HEK293T (cell line): ENCODE measurements around the gene LMAN2.
"Not testable (repeated sequence)": the region's sequence is repeated elsewhere in the genome, so short reads cannot be mapped to it uniquely, and the experiment has no call there.

Experiments
- CTCF ChIA-PET: fragments of 350-600 bp; formaldehyde crosslinking; extraction: SDS; loops from one replicate; lab custom pipeline; 2021; ENCODE audit warnings: antibody characterized with exemption, inconsistent platforms; lab: Yijun Ruan, JAX
- POLR2A ChIA-PET: fragments of 350-600 bp; formaldehyde crosslinking; extraction: SDS; loops from one replicate; lab custom pipeline; 2020; ENCODE audit warnings: antibody characterized with exemption, inconsistent platforms; lab: Yijun Ruan, JAX
- DNase-seq: peaks from one replicate; pipeline ENCODE4 v3.0.0; 2012; ENCODE audit warnings: mixed read lengths; ENCODE audit errors: extremely low spot score
- ARNT ChIP-seq: fragments of 450-650 bp; IDR thresholded peaks from 2 replicates; pipeline ENCODE4 v1.6.1; 2017; ENCODE audit warnings: mild to moderate bottlenecking
- BHLHE40 ChIP-seq: fragments of 450-650 bp; IDR thresholded peaks from 2 replicates; pipeline ENCODE4 v1.6.1; 2016; ENCODE audit warnings: mild to moderate bottlenecking, moderate library complexity, borderline replicate concordance
- CTBP1 ChIP-seq: fragments of 450-650 bp; IDR thresholded peaks from 2 replicates; pipeline ENCODE4 v1.6.1; 2016; ENCODE audit warnings: borderline replicate concordance
- ELF4 ChIP-seq: fragments of 450-650 bp; IDR thresholded peaks from 2 replicates; pipeline ENCODE4 v1.6.1; 2017; ENCODE audit warnings: antibody characterized with exemption
- FOXA1 ChIP-seq: fragments of 450-650 bp; IDR thresholded peaks from 2 replicates; pipeline ENCODE4 v1.6.1; 2016; ENCODE audit warnings: mild to moderate bottlenecking
- FOXK2 ChIP-seq: fragments of 450-650 bp; IDR thresholded peaks from 2 replicates; pipeline ENCODE4 v1.6.1; 2016; ENCODE audit warnings: mild to moderate bottlenecking
- FOXM1 ChIP-seq: fragments of 450-650 bp; IDR thresholded peaks from 2 replicates; pipeline ENCODE4 v1.6.1; 2017; ENCODE audit warnings: mild to moderate bottlenecking, borderline replicate concordance
- HDGF ChIP-seq: fragments of 450-650 bp; IDR thresholded peaks from 2 replicates; pipeline ENCODE4 v1.6.1; 2017; ENCODE audit warnings: antibody characterized with exemption, borderline replicate concordance
- L3MBTL2 ChIP-seq: fragments of 450-650 bp; conservative IDR thresholded peaks from 2 replicates; pipeline ENCODE4 v1.6.1; 2016; ENCODE audit warnings: mild to moderate bottlenecking
- LEF1 ChIP-seq: fragments of 450-650 bp; IDR thresholded peaks from 2 replicates; pipeline ENCODE4 v1.6.1; 2017; ENCODE audit warnings: mild to moderate bottlenecking, borderline replicate concordance
- NFRKB ChIP-seq: fragments of 450-650 bp; IDR thresholded peaks from 2 replicates; pipeline ENCODE4 v1.6.1; 2016; ENCODE audit warnings: mild to moderate bottlenecking, moderate library complexity
- SP1 ChIP-seq: fragments of 450-650 bp; IDR thresholded peaks from 2 replicates; pipeline ENCODE4 v1.6.1; 2017
- SUZ12 ChIP-seq: fragments of 450-650 bp; IDR thresholded peaks from 2 replicates; pipeline ENCODE4 v1.6.1; 2016; ENCODE audit warnings: mild to moderate bottlenecking
- TARDBP ChIP-seq: fragments of 450-650 bp; IDR thresholded peaks from 2 replicates; pipeline ENCODE4 v1.6.1; 2016
- ZNF384 ChIP-seq: fragments of 450-650 bp; IDR thresholded peaks from 2 replicates; pipeline ENCODE4 v1.6.1; 2016
- TF ChIP-seq, protein P1 (sequence below): fragments of 450-650 bp; IDR thresholded peaks from 2 replicates; pipeline ENCODE4 v1.6.1; 2016

Gene LMAN2

DNA sequence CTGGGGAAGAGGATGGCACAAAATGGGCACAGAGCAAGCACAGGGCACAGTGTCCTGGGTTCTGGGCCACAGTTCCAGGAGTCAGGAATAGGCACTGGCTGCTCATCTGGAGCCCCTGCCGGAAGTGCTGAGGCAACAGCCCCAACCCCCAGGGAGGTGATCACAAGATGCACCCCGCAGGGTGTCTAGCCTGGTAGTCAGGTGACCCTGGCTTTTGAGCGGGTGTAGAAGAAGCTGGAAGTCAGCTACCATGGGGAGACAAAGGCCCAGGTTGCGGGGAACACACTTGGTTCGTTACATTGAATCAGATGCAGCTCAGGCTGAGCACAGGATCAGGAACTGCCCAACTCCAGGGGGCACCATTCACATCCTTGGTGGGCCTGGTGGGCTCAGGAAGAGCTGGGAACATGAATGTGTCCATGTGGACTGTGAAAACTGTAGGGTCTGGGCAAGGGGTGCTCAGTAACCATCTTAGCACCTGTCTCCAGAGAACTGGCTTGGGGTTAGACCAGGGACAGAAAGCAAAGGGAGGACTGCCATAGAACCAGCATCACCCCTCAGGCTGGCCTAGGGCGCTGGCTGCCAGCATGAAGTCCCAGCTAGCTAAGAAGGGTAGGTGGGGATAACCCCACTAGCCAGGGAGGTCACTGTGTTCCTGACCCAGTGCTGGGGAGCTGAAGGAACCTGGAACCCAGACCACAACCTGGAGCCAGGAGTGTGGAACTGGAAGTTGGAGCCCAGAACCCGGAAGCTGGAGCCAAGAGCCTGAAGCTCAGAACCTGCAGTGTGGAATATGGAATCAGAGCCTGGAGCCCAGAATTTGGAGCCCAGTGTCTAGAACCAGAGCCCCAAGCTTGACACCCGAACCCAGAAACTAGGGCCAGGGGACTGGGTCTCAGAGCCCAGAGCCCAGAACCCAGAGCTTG is 26.6 kb upstream of the LMAN2 start:
- ChIA-PET POLR2A (interaction anchor here (0.9 to 1.9 kb wide), 9 partner anchors 12 to 77 kb away, joined by 3 to 8 read pairs (median 3); partner anchors contain the start of genes GRK6 and LMAN2), CTCF (interaction anchor here (1.3 to 3.0 kb wide), 4 partner anchors 8 to 26 kb away, joined by 4 to 23 read pairs (median 16); no protein-coding TSS in a partner anchor)
- no peak for DNase-seq
- TF ChIP-seq LEF1 (no peak), ZNF384 (no peak), TARDBP (no peak), FOXA1 (no peak), FOXK2 (no peak), L3MBTL2 (no peak), NFRKB (no peak), BHLHE40 (no peak), FOXM1 (no peak), ELF4 (no peak), CTBP1 (no peak)

DNA sequence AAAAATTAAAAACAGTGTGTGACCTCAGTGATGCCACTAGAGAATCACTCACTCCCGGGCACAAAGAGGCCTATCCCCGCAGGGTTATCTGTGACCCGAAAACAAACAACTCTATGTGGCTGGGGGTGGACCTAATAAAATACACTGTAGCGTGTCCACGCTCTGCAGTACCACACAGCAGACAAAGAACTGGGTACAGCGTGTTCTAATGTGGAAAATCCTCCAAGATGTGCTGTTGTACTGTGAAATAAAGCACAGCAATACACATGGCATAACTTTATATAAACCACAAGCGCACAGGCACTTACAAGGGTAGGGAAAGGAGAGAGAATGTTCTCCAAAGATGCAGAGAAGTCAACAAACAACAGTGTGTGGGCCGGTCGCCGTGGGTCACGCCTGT is 24.6 kb upstream of the LMAN2 start:
- TF ChIP-seq SUZ12: no peak
- TF ChIP-seq L3MBTL2: no peak
- TF ChIP-seq FOXA1: no peak
- TF ChIP-seq, protein P1, sequence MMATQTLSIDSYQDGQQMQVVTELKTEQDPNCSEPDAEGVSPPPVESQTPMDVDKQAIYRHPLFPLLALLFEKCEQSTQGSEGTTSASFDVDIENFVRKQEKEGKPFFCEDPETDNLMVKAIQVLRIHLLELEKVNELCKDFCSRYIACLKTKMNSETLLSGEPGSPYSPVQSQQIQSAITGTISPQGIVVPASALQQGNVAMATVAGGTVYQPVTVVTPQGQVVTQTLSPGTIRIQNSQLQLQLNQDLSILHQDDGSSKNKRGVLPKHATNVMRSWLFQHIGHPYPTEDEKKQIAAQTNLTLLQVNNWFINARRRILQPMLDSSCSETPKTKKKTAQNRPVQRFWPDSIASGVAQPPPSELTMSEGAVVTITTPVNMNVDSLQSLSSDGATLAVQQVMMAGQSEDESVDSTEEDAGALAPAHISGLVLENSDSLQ: no peak
- no peak for TF ChIP-seq NFRKB
- TF ChIP-seq ARNT: no peak
- TF ChIP-seq SP1: no peak
- TF ChIP-seq CTBP1: no peak
- TF ChIP-seq FOXM1: no peak
- no peak for TF ChIP-seq ELF4
- TF ChIP-seq ZNF384: no peak
- no peak for TF ChIP-seq BHLHE40
- CTCF ChIA-PET: no interaction called here
- POLR2A ChIA-PET: no interaction called here
- DNase-seq: no peak

DNA sequence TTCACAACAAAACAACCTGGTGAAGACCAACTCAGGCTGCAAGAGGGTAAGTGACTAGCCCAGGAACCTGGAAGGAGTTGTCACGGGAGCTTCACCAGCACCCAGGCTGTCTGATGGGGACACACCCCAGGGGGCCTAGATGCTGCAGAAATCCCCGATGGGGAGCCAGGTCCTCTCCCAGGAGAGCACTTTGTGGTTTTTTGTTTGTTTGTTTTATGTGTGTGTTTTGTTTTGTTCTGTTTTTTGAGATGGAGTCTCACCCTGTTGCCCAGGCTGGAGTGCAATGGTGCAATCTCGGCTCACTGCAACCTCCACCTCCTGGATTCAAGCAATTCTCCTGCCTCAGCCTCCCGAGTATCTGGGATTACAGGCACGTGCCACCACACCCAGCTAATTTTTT is 24.0 kb upstream of the LMAN2 start:
- DNase-seq, CTCF ChIA-PET: not testable (repeated sequence)
- POLR2A ChIA-PET: interaction anchor here (1.0 kb wide), 1 partner anchor 9 kb away, joined by 4 read pairs; no protein-coding TSS in a partner anchor

DNA sequence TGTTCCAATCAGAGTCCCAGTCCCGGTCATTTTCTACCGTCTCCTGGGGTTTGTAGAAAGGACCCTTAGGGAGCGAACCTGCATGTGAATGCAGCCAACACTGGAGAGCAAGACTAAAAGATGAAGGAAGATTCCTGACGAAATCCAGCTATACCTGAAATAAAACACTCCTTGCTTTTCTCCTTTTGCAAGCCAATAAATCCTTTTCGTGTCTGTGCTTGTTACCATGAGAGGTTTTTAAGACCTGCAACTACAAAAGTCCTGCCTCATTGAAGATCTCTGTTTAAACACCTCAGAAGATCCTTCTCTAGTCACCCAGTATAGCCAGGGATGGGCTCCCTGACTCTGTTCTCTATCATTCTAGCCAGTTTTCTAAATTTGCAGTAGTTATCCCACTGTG is 22.7 kb upstream of the LMAN2 start:
- TF ChIP-seq FOXM1 (no peak), CTBP1 (no peak), FOXK2 (no peak), L3MBTL2 (no peak), FOXA1 (no peak), SP1 (no peak), SUZ12 (no peak), BHLHE40 (no peak), TARDBP (no peak), ARNT (no peak), NFRKB (no peak), ZNF384 (no peak), LEF1 (no peak), HDGF (no peak)
- TF ChIP-seq, protein P1: no peak
- ChIA-PET CTCF (interaction anchor here (1.1 kb wide), 1 partner anchor 81 kb away, joined by 4 read pairs; no protein-coding TSS in a partner anchor), POLR2A (interaction anchor here (0.6 kb wide), 1 partner anchor 14 kb away, joined by 3 read pairs; no protein-coding TSS in a partner anchor)
- no peak for DNase-seq

DNA sequence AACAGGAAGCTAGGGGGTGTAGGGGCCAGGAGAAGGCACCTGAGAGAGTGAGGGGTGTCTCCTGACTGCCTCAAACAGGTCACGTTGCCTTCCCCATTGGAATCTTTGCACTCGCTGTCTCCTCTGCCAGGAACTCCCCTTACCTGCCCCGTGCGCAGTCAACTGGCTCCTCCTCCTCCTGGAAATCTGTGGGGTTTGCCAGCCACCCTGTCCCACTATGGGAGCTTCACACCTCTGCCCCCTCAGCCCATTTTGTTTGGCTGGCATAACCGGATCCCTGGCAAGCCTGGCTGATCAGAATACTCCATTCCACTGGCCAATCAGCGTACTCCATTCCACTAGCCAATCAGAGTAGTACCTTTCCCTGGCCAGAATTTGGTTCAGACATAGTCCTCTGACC is 22.3 kb upstream of the LMAN2 start:
- TF ChIP-seq ELF4 (no peak), FOXK2 (no peak), ZNF384 (no peak), SUZ12 (no peak), LEF1 (no peak), SP1 (no peak), ARNT (no peak), CTBP1 (no peak), FOXA1 (no peak), HDGF (no peak), BHLHE40 (no peak), NFRKB (no peak), TARDBP (no peak), L3MBTL2 (no peak), FOXM1 (no peak)
- TF ChIP-seq, protein P1: no peak
- POLR2A ChIA-PET: interaction anchor here (0.6 kb wide), 1 partner anchor 13 kb away, joined by 3 read pairs; no protein-coding TSS in a partner anchor
- CTCF ChIA-PET: interaction anchor here (0.6 to 1.1 kb wide), 2 partner anchors 56 to 82 kb away, joined by 3 to 4 read pairs; no protein-coding TSS in a partner anchor
- no peak for DNase-seq
